OCI-LY7 (cell line): ENCODE results near the gene NCS1.

ENCODE experiments used
- EZH2phosphoT487 ChIP-seq: fragments of 200-600 bp; sonication (generic); IDR thresholded peaks from 2 replicates; pipeline ENCODE4 v1.6.1; 2018; ENCODE audit warnings: low read depth, borderline replicate concordance, mild to moderate bottlenecking, mixed run types, antibody characterized with exemption, low read length, moderate library complexity, mixed read lengths
- TF ChIP-seq, protein P1 (sequence below): fragments of 200-600 bp; sonication (generic); conservative IDR thresholded peaks from 2 replicates; pipeline ENCODE4 v1.5.1; 2014; ENCODE audit warnings: mild to moderate bottlenecking, antibody characterized with exemption, low read length, moderate library complexity, mixed read lengths

DNA sequence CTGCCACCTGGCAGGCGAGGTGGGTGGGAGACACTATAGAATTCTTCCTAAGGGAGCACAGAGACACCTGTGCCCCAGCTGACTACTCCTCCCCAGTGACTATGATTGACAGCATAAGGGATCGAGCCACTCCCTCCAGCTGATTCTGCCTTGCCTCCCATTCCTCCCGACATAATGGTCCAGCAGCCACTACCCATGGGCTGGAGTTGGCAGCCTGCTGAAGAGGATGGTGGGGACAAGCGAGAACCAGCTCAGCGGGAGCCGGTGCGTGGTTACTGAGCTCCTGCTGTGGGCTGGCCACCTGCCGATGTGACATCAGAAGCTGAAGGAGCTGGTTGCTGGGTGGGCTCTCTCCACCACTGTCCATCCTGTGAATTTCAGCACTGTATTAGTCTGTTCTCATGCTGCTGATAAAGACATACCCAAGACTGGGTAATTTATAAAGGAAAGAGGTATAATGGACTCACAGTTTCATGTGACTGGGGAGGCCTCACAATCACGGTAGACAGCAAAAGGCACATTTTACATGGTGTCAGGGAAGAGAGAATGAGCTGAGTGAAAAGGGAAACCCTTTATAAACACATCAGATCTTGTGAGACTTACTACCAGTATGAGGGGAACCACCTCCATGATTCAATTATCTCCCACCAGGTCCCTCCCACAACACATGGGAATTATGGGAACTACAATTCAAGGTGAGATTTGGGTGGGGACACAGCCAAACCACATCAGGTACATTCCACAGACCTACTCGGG lies 12.1 kb upstream of the NCS1 start:
- TF ChIP-seq, protein P1, sequence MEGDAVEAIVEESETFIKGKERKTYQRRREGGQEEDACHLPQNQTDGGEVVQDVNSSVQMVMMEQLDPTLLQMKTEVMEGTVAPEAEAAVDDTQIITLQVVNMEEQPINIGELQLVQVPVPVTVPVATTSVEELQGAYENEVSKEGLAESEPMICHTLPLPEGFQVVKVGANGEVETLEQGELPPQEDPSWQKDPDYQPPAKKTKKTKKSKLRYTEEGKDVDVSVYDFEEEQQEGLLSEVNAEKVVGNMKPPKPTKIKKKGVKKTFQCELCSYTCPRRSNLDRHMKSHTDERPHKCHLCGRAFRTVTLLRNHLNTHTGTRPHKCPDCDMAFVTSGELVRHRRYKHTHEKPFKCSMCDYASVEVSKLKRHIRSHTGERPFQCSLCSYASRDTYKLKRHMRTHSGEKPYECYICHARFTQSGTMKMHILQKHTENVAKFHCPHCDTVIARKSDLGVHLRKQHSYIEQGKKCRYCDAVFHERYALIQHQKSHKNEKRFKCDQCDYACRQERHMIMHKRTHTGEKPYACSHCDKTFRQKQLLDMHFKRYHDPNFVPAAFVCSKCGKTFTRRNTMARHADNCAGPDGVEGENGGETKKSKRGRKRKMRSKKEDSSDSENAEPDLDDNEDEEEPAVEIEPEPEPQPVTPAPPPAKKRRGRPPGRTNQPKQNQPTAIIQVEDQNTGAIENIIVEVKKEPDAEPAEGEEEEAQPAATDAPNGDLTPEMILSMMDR, result no peak
- no peak for TF ChIP-seq EZH2phosphoT487
